Measurements from ENCODE around the gene INHBE.
"Not testable (repeated sequence)": the region's sequence is repeated elsewhere in the genome, so short reads cannot be mapped to it uniquely, and the experiment has no call there.

Gene INHBE

GRCh38 chr12:57441393-57441792, 13.7 kb upstream of the INHBE start:
- DNase-seq = not testable (repeated sequence)

- no peak for DNase-seq
These were observed 13.2 kb upstream of the INHBE start for GRCh38 chr12:57441846-57442427.

- not testable (repeated sequence) for DNase-seq
These were observed 10.8 kb upstream of the INHBE start for GRCh38 chr12:57444337-57444736.

- DNase-seq = no peak
These were observed 10.4 kb upstream of the INHBE start for GRCh38 chr12:57444744-57445143.

GRCh38 chr12:57446292-57446960, 8.7 kb upstream of the INHBE start:
- no peak for DNase-seq

- DNase-seq = no peak
These were observed 6.4 kb upstream of the INHBE start for GRCh38 chr12:57448669-57449068.

- no peak for DNase-seq
These were observed 5.7 kb upstream of the INHBE start for GRCh38 chr12:57449375-57449774.

GRCh38 chr12:57450057-57450456, 5.0 kb upstream of the INHBE start:
- no peak for DNase-seq

- DNase-seq = no peak
These were observed 3.8 kb upstream of the INHBE start for GRCh38 chr12:57451233-57451778.

- DNase-seq = peak in 32 of 56 donors; percentile 6 to 79 (median 34)
These were observed 2.7 kb upstream of the INHBE start for GRCh38 chr12:57452181-57452936.

GRCh38 chr12:57452937-57453509, 2.1 kb upstream of the INHBE start:
- DNase-seq = peak in 51 of 56 donors; percentile 9 to 85 (median 49)

- no peak for DNase-seq
These were observed 918 bp upstream of the INHBE start for GRCh38 chr12:57454213-57454565.

- no peak for DNase-seq
These were observed 452 bp downstream of the INHBE start for GRCh38 chr12:57455374-57456144.

- peak in 12 of 56 donors; percentile 3 to 41 (median 10) for DNase-seq
These were observed 1.1 kb downstream of the INHBE start for GRCh38 chr12:57456145-57456700.

- DNase-seq = no peak
These were observed 1.8 kb downstream of the INHBE start for GRCh38 chr12:57456737-57457490.

GRCh38 chr12:57458665-57459054, 3.6 kb downstream of the INHBE start:
- peak in 1 of 56 donors; percentile 55 for DNase-seq

GRCh38 chr12:57459055-57459749, 4.1 kb downstream of the INHBE start:
- peak in 55 of 56 donors; percentile 37 to 95 (median 81) for DNase-seq

GRCh38 chr12:57459750-57460467, 4.8 kb downstream of the INHBE start, which contains the start of gene GLI1:
TSS of gene GLI1 (plus strand) at chr12:57459785. CDS start at chr12:57463692, 3,907 bp downstream.
- peak in 4 of 56 donors; percentile 17 to 56 (median 48) for DNase-seq

GRCh38 chr12:57460468-57460784, 5.3 kb downstream of the INHBE start:
- no peak for DNase-seq
